Thymus (tissue), 11 donors: ENCODE results near the gene PRKG1. TPM values are rescaled to one million over a fixed set of nuclear protein-coding genes. Genes with fewer than 3 reads are reported as not detected.

ENCODE experiments used
- DNase-seq, 9 donors: peaks; one replicate each; pipeline ENCODE4 v3.0.0-alpha.2; 2013; ENCODE audit warnings: low spot score in 9 of 9, low read depth in 6 of 9, missing footprints in 1 of 9
- H3K27ac ChIP-seq, 2 donors: one replicate each; pipeline ENCODE4 v1.5.1; 2013; ENCODE audit warnings: control low read depth in 1 of 2, low read depth in 1 of 2, low read length in 1 of 2, mild to moderate bottlenecking in 1 of 2, moderate library complexity in 1 of 2
- H3K27me3 ChIP-seq, 2 donors: one replicate each; pipeline ENCODE4 v1.5.1; 2013; ENCODE audit warnings: low read length in 1 of 2; ENCODE audit not compliant: control insufficient read depth in 2 of 2, insufficient read depth in 1 of 2
- H3K36me3 ChIP-seq, 2 donors: one replicate each; pipeline ENCODE4 v1.5.1; 2013; ENCODE audit warnings: low read length in 1 of 2, mild to moderate bottlenecking in 1 of 2, moderate library complexity in 1 of 2; ENCODE audit not compliant: control insufficient read depth in 2 of 2, insufficient read depth in 2 of 2
- H3K4me1 ChIP-seq, 2 donors: one replicate each; pipeline ENCODE4 v1.5.1; 2013; ENCODE audit warnings: low read length in 2 of 2; ENCODE audit not compliant: control insufficient read depth in 2 of 2, insufficient read depth in 2 of 2
- H3K4me3 ChIP-seq, 2 donors: one replicate each; pipeline ENCODE4 v1.5.1; 2013; ENCODE audit warnings: low read length in 2 of 2, control low read depth in 1 of 2, mild to moderate bottlenecking in 1 of 2
- H3K9me3 ChIP-seq, 2 donors: one replicate each; pipeline ENCODE4 v1.5.1; 2013; ENCODE audit warnings: low read length in 1 of 2, mild to moderate bottlenecking in 1 of 2; ENCODE audit not compliant: control insufficient read depth in 2 of 2, insufficient read depth in 1 of 2
- WGBS: extraction: QIAGEN DNeasy Blood & Tissue Kit; methylation state at CpG from one replicate; pipeline ENCODE4 v1.1.7; 2013; 5-methylcytosine and 5-hydroxymethylcytosine counted together
- polyA plus RNA-seq: library from polyadenylated mRNA; stranded (reverse); fragments of 200-250 nt; gene quantifications from one replicate; pipeline ENCODE4 v1.2.3, GENCODE V29; 2013
- total RNA-seq: library from RNA; stranded (reverse); fragments of 120-200 nt; gene quantifications from one replicate; pipeline ENCODE4 v1.2.4, GENCODE V29; 2013
- donor health status: healthy.

Gene PRKG1
- total and polyA plus RNA-seq, 2 donors: 2.5 to 7.4 TPM

DNA sequence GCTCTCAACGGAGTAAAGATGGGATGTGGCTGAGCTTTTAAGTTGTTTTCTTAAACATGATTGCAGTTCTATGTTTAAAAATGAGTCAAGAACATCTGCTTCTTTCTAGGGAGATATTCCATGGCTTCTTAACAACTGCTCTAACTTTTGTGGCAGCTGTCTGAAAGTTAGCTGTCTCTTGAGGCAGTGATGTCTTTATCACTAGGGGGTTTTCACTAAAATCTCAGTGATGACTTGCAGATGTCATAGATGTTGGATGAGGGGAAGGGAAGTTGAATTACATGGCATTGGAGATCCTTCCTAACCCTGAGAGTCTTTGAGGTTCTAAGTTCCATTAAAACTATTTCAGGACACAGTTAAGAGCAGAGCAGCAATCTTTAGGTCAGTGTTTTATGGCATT lies 43.5 kb downstream of the PRKG1 start:
- no peak for DNase-seq
- Histone ChIP-seq H3K4me3 (no peak overlapping the region), H3K4me1 (no peaks in the 10 kb centered on the region), H3K9me3 (no peaks in the 10 kb centered on the region), H3K27ac (no peak overlapping the region), H3K36me3 (no peaks in the 10 kb centered on the region), H3K27me3 (no peaks in the 10 kb centered on the region)
- WGBS: 97% methylated on average over 1 of the region's 1 CpG

DNA sequence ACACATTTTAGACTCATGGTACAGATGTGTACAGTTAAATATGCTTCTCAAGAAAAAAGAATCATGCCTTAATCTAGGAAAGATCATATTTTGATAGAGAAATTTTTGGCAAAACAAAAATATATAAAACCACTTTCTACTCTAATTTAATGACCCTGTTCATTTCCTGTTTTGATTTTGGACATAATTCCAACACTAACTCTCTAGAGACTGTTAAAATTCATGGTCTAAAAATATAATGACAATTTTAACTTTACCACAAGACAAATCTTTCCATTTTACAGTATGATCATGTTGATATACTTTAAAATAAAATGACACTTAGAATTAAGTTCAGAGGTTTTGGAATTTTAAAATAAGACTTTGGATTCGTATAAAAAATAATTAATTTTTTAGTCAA lies 45.2 kb downstream of the PRKG1 start:
- no peak overlapping the region for H3K27ac ChIP-seq
- H3K36me3 ChIP-seq: no peaks in the 10 kb centered on the region
- H3K27me3 ChIP-seq: no peaks in the 10 kb centered on the region
- 94% methylated on average over 1 of the region's 1 CpG for WGBS
- no peaks in the 10 kb centered on the region for H3K9me3 ChIP-seq
- no peaks in the 10 kb centered on the region for H3K4me1 ChIP-seq
- no peak overlapping the region for H3K4me3 ChIP-seq
- DNase-seq: no peak

DNA sequence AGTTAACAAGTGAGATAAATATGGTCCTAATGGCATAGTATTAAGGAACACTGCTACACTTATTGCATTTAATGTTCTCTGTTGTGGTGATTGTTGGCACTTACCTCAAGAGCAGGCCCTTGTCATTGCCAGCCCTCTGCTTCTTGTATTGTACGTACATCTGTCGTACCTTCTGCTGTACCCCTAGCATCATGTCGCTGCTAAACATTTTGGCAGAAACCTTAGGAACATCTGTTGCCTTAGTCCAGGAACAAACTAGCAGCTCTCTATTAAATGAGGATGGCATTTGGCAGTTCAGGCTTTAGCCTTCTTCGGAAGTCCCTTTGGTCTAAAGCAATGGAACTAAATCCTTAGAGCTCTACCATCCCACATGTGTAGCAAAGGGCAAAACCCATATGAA lies 47.6 kb downstream of the PRKG1 start:
- Histone ChIP-seq H3K4me3 (no peak overlapping the region), H3K36me3 (no peaks in the 10 kb centered on the region), H3K27me3 (no peaks in the 10 kb centered on the region), H3K4me1 (no peaks in the 10 kb centered on the region), H3K27ac (no peak overlapping the region), H3K9me3 (no peaks in the 10 kb centered on the region)
- no peak for DNase-seq
- WGBS: 98% methylated on average over 4 of the region's 4 CpGs

DNA sequence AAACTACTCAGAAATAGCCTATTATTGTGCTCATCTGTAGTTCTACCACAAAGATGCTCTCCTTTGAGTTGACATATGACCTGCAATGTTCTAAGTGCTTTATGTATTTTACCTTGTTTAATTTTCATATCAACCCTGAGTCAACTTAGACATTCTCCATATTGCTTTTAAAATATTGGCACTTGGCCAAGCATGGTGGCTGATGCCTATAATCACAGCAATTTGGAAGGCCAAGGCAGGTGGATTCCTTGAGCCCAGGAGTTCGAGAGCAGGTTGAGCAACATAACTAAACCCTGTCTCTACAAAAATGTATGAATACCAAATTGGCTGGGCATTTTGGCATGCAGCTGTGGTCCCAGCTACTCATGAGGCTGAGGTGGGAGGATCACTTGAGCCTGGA lies 50.6 kb downstream of the PRKG1 start:
- DNase-seq: no peak
- 97% methylated on average over 1 of the region's 1 CpG for WGBS
- H3K27me3 ChIP-seq: no peaks in the 10 kb centered on the region
- no peak overlapping the region for H3K4me3 ChIP-seq
- no peaks in the 10 kb centered on the region for H3K36me3 ChIP-seq
- H3K27ac ChIP-seq: no peak overlapping the region
- no peaks in the 10 kb centered on the region for H3K9me3 ChIP-seq
- no peaks in the 10 kb centered on the region for H3K4me1 ChIP-seq

DNA sequence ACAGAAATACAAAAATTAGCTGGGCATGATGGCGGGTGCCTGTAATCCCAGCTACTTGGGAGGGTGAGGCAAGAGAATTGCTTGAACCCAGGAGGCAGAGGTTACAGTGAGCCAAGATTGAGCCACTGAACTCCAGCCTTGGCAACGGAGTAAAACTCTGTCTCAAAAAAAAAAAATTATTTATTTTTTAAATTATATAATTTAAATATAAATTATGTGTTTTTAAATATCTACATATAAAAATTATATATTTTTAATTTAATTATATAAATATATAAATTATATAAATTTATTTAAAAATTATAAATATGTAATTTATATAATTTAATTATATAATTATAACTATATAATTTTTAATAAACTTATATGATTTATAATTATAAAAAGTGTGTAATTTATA lies 51.2 kb downstream of the PRKG1 start:
- DNase-seq: no peak
- H3K4me1 ChIP-seq: no peaks in the 10 kb centered on the region
- no peak overlapping the region for H3K4me3 ChIP-seq
- no peaks in the 10 kb centered on the region for H3K9me3 ChIP-seq
- H3K36me3 ChIP-seq: no peaks in the 10 kb centered on the region
- H3K27ac ChIP-seq: no peak overlapping the region
- WGBS: over 99% methylated on average over 2 of the region's 2 CpGs
- H3K27me3 ChIP-seq: no peaks in the 10 kb centered on the region

DNA sequence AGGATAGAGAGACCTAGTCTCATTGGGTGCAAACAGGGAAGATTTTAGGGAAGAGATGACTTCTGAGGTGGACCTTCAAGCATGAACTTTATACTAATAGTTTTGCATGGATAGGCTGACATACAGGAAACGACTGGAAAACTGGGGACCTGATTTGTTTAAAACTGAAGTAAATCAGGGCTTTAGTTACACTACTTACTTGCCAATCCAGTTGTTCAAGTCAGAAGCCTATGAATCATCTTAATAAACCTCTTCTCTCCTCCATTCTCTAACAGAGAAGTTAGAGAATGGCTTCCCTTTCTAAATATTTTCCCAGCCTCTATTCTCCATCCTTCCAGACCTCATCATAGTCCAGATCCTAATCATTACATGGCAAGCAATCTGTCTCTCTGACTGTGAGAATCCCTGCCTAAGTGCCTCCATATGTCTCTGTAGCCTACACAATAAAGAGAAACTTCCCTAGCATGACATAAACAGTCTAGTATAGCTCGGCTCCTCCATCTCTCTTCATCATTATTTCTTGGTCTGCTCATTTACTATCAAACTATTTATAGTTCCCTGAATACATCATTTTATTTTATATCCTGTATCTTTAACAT lies 55.8 kb downstream of the PRKG1 start:
- no peaks in the 10 kb centered on the region for H3K36me3 ChIP-seq
- H3K4me3 ChIP-seq: no peak overlapping the region
- no peak for DNase-seq
- no peak overlapping the region for H3K27ac ChIP-seq
- no peaks in the 10 kb centered on the region for H3K9me3 ChIP-seq
- no peaks in the 10 kb centered on the region for H3K4me1 ChIP-seq
- H3K27me3 ChIP-seq: no peaks in the 10 kb centered on the region
- 91% methylated on average over 2 of the region's 2 CpGs for WGBS

DNA sequence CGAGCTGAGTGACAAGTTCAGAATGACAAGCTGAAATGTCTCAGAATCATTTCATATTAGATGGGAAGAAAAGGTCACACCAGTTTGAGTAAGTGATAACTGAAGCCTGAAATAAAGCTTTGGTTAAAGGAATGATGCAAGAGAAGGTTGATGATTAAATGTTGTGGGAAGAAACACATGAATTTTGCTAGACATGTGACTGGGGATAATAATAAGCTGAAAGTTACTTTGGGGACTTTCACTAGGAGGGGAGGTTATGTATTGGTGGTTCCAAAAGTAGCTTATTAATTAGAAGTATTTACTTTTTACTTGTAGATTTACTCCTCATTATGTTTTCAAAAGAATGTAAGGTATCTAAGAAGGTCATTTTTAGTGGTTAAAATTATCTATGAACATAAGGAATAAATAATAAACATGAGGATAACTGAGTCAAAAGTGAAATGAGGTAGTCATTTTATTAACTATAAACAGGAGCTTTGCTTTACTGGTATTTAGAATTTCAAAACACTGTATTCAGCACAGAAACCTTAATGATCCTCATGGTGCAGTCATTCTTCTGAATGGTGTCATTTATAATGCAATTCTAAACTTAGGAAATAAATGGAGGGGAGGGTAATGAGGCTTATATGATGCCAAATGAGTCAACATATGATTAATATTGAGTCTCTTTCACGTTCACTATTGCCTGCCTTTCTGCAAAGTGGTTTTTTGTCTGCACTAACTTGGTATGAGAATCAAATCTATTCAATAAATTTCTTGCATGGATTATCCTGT lies 63.7 kb downstream of the PRKG1 start:
- Histone ChIP-seq H3K27me3 (no peaks in the 10 kb centered on the region), H3K36me3 (no peaks in the 10 kb centered on the region), H3K27ac (no peak overlapping the region), H3K4me1 (no peaks in the 10 kb centered on the region), H3K4me3 (no peak overlapping the region), H3K9me3 (no peaks in the 10 kb centered on the region)
- DNase-seq: no peak
- WGBS: 90% methylated on average over 2 of the region's 2 CpGs

DNA sequence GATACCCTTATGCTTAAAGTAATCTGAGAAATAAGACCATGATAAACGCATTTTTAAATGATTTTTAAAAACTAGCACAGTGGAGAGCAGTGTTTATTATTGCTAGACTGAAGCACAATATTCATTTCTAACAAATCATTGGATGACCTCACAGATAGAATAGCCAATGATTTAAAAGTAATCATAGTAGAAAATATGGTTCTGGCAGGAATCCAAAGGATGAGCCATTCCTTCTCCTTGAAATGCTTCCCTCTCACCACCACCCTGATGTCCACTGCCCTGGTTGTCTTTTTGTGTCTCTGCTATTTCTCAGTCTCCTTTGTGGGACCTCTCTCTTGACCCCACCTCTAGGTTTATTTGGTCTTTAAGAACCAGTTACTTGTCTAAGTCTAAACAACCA lies 64.9 kb downstream of the PRKG1 start:
- WGBS: 93% methylated on average over 1 of the region's 1 CpG
- Histone ChIP-seq H3K36me3 (no peaks in the 10 kb centered on the region), H3K27ac (no peak overlapping the region), H3K4me1 (no peaks in the 10 kb centered on the region), H3K9me3 (no peaks in the 10 kb centered on the region), H3K27me3 (no peaks in the 10 kb centered on the region), H3K4me3 (no peak overlapping the region)
- DNase-seq: no peak

DNA sequence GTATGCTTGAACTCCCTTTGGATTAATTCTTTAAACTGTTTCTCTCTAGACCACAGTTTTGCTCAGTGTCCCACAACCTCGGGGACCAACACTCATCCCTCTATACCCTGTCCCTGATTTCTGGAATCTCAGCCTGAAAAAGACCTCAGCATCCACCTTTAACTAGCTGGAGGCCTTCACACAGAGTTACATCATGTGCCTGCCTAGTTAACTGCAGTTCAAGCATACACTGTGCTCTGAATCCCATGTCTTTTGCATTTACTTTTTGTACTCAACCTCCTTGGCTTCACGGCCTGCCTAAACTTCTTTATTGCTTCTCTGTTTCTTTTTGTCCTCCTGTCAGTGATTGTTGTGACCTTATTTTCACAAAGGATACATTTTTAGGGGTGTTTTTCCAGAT lies 66.7 kb downstream of the PRKG1 start:
- no peak for DNase-seq
- Histone ChIP-seq H3K9me3 (no peaks in the 10 kb centered on the region), H3K4me3 (no peak overlapping the region), H3K4me1 (no peaks in the 10 kb centered on the region), H3K36me3 (no peaks in the 10 kb centered on the region), H3K27ac (no peak overlapping the region), H3K27me3 (no peaks in the 10 kb centered on the region)
- 89% methylated on average over 2 of the region's 2 CpGs for WGBS
